HPDE6-E6E7 (cell line): ENCODE results near the gene SCG2.

Experiments used
- DNase-seq: peaks from one replicate; pipeline ENCODE4 v3.0.0; 2011; ENCODE audit warnings: missing footprints; ENCODE audit errors: extremely low spot score

Gene SCG2

GRCh38 chr2:223582001-223582400, 20.2 kb downstream of the SCG2 start:
- DNase-seq: no peak

- no peak for DNase-seq
Observed at GRCh38 chr2:223580951-223581350, 21.2 kb downstream of the SCG2 start.

GRCh38 chr2:223578846-223579245, 23.3 kb downstream of the SCG2 start:
- DNase-seq: no peak

- DNase-seq: peak; percentile 21
Observed at GRCh38 chr2:223576873-223577272, 25.3 kb downstream of the SCG2 start.

- no peak for DNase-seq
Observed at GRCh38 chr2:223570784-223571183, 31.4 kb downstream of the SCG2 start.

GRCh38 chr2:223566396-223566795, 35.8 kb downstream of the SCG2 start:
- no peak for DNase-seq

GRCh38 chr2:223563462-223563861, 38.7 kb downstream of the SCG2 start:
- peak; percentile 83 for DNase-seq

GRCh38 chr2:223562078-223562477, 40.1 kb downstream of the SCG2 start:
- DNase-seq: no peak

- DNase-seq: peak; percentile 32
Observed at GRCh38 chr2:223560749-223561435, 41.3 kb downstream of the SCG2 start.

- no peak for DNase-seq
Observed at GRCh38 chr2:223558970-223559369, 43.2 kb downstream of the SCG2 start.

- DNase-seq: no peak
Observed at GRCh38 chr2:223554923-223555322, 47.2 kb downstream of the SCG2 start.

GRCh38 chr2:223549215-223549614, 52.9 kb downstream of the SCG2 start:
- peak; percentile 94 for DNase-seq

GRCh38 chr2:223548194-223548593, 54.0 kb downstream of the SCG2 start:
- no peak for DNase-seq
